ENCODE results near the gene HPX. TPM values are rescaled to one million over a fixed set of nuclear protein-coding genes. Genes with fewer than 3 reads are reported as not detected.

HPX gene
- total RNA-seq (2022; extraction: Qiagen RNA extraction; ENCODE audit: low read depth) = 0.31 to 0.65 TPM (median 0.55 TPM) in 5 replicates

GRCh38 chr11:6440906-6441358 is at the start of gene HPX:
TSS of gene HPX (minus strand) at chr11:6440987. CDS start at chr11:6440963, 24 bp downstream.

DNA sequence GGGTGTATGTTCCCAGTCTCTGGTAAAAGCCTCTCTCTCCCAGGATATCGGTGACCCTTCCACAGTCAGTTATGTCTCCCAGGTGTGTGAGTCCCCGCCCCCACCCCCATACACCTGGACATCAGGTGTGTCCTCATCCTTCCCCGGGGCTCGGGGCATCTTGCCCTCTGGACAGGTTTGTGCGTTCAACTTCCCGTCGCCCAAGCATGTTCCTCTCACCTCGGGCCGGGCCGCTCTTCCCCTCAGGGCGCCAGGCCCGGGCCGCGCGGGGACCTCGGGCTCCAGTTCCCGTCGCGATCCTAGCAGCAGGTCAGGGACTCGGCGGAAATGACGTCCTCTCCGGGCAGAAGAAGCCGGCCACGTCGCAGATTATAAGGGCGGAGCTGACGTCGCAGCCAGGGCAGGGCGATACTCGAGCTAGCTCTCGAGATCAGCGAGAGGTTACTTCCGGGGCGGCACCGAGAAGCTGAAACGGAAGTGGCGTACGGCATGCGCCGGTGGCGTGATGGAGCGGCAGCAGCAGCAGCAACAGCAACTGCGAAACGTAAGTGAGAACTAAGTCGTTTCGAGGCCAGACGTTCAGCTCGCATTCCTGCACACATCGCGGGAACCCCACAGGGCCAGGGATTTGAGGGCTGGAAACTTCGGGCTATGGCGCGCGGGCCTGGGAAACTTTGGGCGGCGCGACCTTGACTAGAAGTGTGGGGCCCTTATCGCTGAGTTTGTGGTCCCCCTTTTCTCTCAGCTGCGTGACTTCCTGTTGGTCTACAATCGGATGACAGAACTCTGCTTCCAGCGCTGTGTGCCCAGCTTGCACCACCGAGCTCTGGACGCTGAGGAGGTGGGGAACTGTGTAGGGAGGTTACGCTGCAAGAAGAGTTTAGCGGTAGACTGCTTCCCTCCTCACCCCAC is 40.5 kb upstream of the HPX start, which contains the start of the genes ARFIP2 and TIMM10B:
Gene ARFIP2 (minus strand): TSS at position 320 of the 912 bp plus-strand sequence. CDS start 910 bp downstream, outside the sequence.
Gene TIMM10B (plus strand): TSS at position 490 of the 912 bp plus-strand sequence. CDS start 16 bp downstream, at position 506.

DNA sequence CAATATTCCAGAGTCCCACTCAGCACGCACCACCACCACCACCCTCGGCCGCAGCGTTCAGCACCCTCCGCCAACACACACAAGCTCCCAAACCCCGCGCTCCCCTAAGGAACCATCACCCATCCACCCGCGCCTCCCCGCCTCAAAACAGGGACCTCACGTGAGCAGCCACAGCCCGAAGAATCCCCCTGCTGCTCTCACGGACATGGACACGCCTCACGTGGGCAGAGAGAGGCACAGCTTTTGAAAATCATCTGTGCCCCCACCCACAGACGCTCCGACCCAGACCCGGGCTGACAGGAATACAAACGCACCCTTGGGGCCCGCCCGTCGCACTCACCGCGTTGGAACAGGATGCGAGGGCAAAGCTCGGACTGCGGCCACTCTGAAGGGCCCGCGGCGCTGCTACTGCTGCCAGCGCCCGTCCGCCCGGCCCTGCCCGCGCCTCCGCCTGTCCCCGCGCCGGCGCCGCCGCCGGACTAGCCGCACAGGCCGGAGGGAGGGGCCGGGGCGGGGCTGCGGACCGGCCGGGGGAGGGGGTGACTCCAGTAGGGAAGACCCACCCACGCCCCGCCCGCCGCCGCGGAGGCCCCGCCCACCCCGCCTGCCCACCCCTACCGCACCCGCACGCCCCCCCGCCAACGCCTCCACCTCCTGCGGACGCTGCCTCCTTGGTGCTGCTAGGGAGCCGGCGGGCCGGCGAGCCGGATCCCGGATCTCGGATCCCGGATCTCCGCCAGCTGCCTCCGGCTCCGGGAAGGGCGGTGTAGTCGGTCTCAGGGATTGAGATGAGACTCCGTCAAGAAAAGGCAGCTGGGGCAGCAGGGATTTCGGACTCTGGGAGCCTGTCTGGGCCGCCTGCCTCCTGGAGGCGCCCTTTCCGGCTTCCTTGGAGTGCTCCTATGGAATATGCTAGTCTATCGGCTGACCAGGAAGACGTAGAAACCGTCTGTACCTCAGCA is 32.9 kb upstream of the HPX start, which contains the start of gene TRIM3:
Gene TRIM3 (minus strand): TSS at position 491 of the 962 bp plus-strand sequence. CDS start 8,246 bp downstream, outside the sequence.

DNA sequence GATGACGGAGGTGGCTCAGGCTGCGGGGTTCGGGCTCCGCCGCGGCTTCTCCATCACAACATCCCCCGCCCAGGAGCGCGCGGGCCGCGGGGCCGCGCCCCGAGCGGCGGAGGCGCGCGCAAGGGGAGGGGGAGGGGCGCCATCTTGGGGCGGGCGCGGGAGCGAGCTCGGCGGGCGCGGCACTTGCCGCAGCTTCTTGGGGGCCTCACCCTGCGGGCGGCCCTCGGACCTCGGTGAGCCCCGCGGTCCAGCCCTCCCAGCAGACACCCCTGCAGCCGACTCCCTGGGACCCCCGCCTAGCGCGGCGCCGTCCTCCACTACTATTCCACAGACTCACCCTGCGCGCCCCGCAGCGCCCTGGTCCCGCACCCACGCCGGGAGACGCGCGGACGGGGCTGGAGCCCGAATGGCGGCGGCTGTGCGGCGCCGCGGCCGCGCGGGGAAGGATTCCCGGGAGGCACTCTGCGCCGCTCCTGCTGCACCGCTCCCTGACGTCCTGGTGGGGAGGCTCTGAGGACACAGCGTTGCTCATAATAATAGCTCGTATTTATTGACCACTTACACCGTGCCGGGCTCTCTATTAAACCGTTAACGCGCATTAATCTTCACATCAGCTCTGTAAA is 21.7 kb downstream of the HPX start, which contains the start of gene APBB1:
Gene APBB1 (minus strand): TSS at position 86 of the 623 bp plus-strand sequence. CDS start 7,747 bp downstream, outside the sequence.

DNA sequence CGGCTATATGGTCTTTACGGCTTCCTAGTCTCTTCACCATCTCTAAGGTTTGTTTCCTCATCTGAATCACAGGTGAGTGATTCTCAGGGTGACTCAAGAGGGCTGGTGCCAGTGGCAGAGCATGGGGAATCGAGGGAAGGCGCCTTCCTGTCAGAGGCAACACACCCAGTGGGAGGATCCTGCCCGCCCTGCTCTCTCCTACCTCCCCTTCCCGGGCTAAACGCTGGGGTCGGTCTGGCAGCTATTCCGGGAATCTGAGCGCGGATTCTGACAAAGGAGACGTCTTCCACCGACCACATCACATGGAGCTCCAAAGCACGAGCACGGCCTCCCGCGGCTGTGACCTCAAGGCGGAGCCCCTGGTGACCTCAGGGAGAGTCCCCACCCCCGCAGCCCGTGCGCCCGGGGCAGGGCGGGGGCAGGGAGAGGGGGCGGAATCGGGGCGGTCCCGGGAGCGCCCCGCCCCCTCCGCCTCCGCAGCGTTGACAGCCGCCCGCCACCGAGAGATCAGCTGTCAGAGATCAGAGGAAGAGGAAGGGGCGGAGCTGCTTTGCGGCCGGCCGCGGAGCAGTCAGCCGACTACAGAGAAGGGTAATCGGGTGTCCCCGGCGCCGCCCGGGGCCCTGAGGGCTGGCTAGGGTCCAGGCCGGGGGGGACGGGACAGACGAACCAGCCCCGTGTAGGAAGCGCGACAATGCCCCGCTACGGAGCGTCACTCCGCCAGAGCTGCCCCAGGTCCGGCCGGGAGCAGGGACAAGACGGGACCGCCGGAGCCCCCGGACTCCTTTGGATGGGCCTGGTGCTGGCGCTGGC is 50.7 kb downstream of the HPX start, which contains the start of gene SMPD1:
Gene SMPD1 (plus strand): TSS at position 570 of the 813 bp plus-strand sequence. CDS start 125 bp downstream, at position 695.

Other genes starting within 250 kb of the HPX start
- not detected in 5 replicates for gene OR52W1, start 241.8 kb downstream of the HPX start, total RNA-seq (2022; extraction: Qiagen RNA extraction; ENCODE audit: low read depth)
- not detected in 5 replicates for gene C11orf42, start 235.4 kb downstream of the HPX start, total RNA-seq (2022; extraction: Qiagen RNA extraction; ENCODE audit: low read depth)
- gene FHIP1B, start 206.4 kb downstream of the HPX start, total RNA-seq (2022; extraction: Qiagen RNA extraction; ENCODE audit: low read depth) = 15.1 to 19.4 TPM (median 16.2 TPM) in 5 replicates
- gene CNGA4, start 201.9 kb downstream of the HPX start, total RNA-seq (2022; extraction: Qiagen RNA extraction; ENCODE audit: low read depth) = 0.06 to 0.18 TPM in 2 of 5 replicates, not detected in the others
- not detected in 5 replicates for gene CCKBR, start 181.1 kb downstream of the HPX start, total RNA-seq (2022; extraction: Qiagen RNA extraction; ENCODE audit: low read depth)
- 24.9 to 33.9 TPM (median 27.9 TPM) in 5 replicates for gene CAVIN3, start 120.5 kb downstream of the HPX start, total RNA-seq (2022; extraction: Qiagen RNA extraction; ENCODE audit: low read depth)
- gene SMPD1, start 50.5 kb downstream of the HPX start, total RNA-seq (2022; extraction: Qiagen RNA extraction; ENCODE audit: low read depth) = 9.9 to 12.3 TPM (median 11.3 TPM) in 5 replicates
- 18.1 to 23.2 TPM (median 18.6 TPM) in 5 replicates for gene APBB1, start 21.9 kb downstream of the HPX start, total RNA-seq (2022; extraction: Qiagen RNA extraction; ENCODE audit: low read depth)
- gene TRIM3, start 33.0 kb upstream of the HPX start, total RNA-seq (2022; extraction: Qiagen RNA extraction; ENCODE audit: low read depth) = 13.6 to 20.7 TPM (median 17.7 TPM) in 5 replicates
- 55.9 to 64.6 TPM (median 58.3 TPM) in 5 replicates for gene ARFIP2, start 40.3 kb upstream of the HPX start, total RNA-seq (2022; extraction: Qiagen RNA extraction; ENCODE audit: low read depth)
- 26.4 to 35.2 TPM (median 33.0 TPM) in 5 replicates for gene TIMM10B, start 40.5 kb upstream of the HPX start, total RNA-seq (2022; extraction: Qiagen RNA extraction; ENCODE audit: low read depth)
- 2.6 to 3.8 TPM (median 3.3 TPM) in 5 replicates for gene DNHD1, start 56.3 kb upstream of the HPX start, total RNA-seq (2022; extraction: Qiagen RNA extraction; ENCODE audit: low read depth)
- 27.5 to 36.0 TPM (median 32.8 TPM) in 5 replicates for gene RRP8, start 162.6 kb upstream of the HPX start, total RNA-seq (2022; extraction: Qiagen RNA extraction; ENCODE audit: low read depth)
- gene ILK, start 162.8 kb upstream of the HPX start, total RNA-seq (2022; extraction: Qiagen RNA extraction; ENCODE audit: low read depth) = 100.0 to 124 TPM (median 120 TPM) in 5 replicates
- 164 to 262 TPM (median 213 TPM) in 5 replicates for gene TAF10, start 171.2 kb upstream of the HPX start, total RNA-seq (2022; extraction: Qiagen RNA extraction; ENCODE audit: low read depth)
- 41.5 to 52.4 TPM (median 46.7 TPM) in 5 replicates for gene TPP1, start 178.4 kb upstream of the HPX start, total RNA-seq (2022; extraction: Qiagen RNA extraction; ENCODE audit: low read depth)
- 0.09 to 0.14 TPM (median 0.11 TPM) in 5 replicates for gene DCHS1, start 214.8 kb upstream of the HPX start, total RNA-seq (2022; extraction: Qiagen RNA extraction; ENCODE audit: low read depth)
- 94.0 to 119 TPM (median 109 TPM) in 5 replicates for gene MRPL17, start 242.4 kb upstream of the HPX start, total RNA-seq (2022; extraction: Qiagen RNA extraction; ENCODE audit: low read depth)